HG02763 (cell line): ENCODE measurements around the gene RSPRY1.
A peak's percentile ranks its signal among the peaks of the same experiment; 100 is the strongest.

Source experiments
- ATAC-seq: cut with Tn5 transposase; IDR thresholded peaks from one replicate; pipeline ENCODE4 v1.9.1; 2021; ENCODE audit warnings: mild to moderate bottlenecking, moderate library complexity; ENCODE audit not compliant: unreplicated experiment

Gene RSPRY1

GRCh38 chr16:57216968-57217367 is 30.8 kb downstream of the RSPRY1 start:
- ATAC-seq = no peak

GRCh38 chr16:57223057-57223456 is 36.9 kb downstream of the RSPRY1 start:
- ATAC-seq = no peak

- no peak for ATAC-seq
Measured at GRCh38 chr16:57224651-57225335, 38.7 kb downstream of the RSPRY1 start.

GRCh38 chr16:57225978-57226377 is 39.8 kb downstream of the RSPRY1 start:
- ATAC-seq = no peak

- ATAC-seq = no peak
Measured at GRCh38 chr16:57226701-57227621, 40.8 kb downstream of the RSPRY1 start.

GRCh38 chr16:57229079-57229478 is 43.0 kb downstream of the RSPRY1 start:
- ATAC-seq = no peak

GRCh38 chr16:57231821-57232350 is 45.8 kb downstream of the RSPRY1 start:
- ATAC-seq = no peak

GRCh38 chr16:57233944-57234706 is 48.0 kb downstream of the RSPRY1 start:
- no peak for ATAC-seq

- ATAC-seq = no peak
Measured at GRCh38 chr16:57234707-57235092, 48.6 kb downstream of the RSPRY1 start.

- ATAC-seq = no peak
Measured at GRCh38 chr16:57235128-57236021, 49.2 kb downstream of the RSPRY1 start.

GRCh38 chr16:57236022-57236350 is 49.9 kb downstream of the RSPRY1 start:
- ATAC-seq = no peak

- ATAC-seq = no peak
Measured at GRCh38 chr16:57238682-57239081, 52.6 kb downstream of the RSPRY1 start.

GRCh38 chr16:57239107-57239506 is 53.0 kb downstream of the RSPRY1 start:
- no peak for ATAC-seq

- no peak for ATAC-seq
Measured at GRCh38 chr16:57240851-57241250, 54.7 kb downstream of the RSPRY1 start.

GRCh38 chr16:57242650-57243049 is 56.5 kb downstream of the RSPRY1 start:
- no peak for ATAC-seq

GRCh38 chr16:57244463-57244766 is 58.3 kb downstream of the RSPRY1 start:
- no peak for ATAC-seq

GRCh38 chr16:57244767-57245471 is 58.8 kb downstream of the RSPRY1 start, which contains the start of gene ARL2BP:
ARL2BP (plus strand) TSS chr16:57245259; CDS start chr16:57245368, 109 bp downstream.
- peak; percentile 97 for ATAC-seq

- ATAC-seq = peak; percentile 19
Measured at GRCh38 chr16:57245472-57246113, 59.5 kb downstream of the RSPRY1 start.

- ATAC-seq = no peak
Measured at GRCh38 chr16:57251352-57251751, 65.2 kb downstream of the RSPRY1 start.
